Suprapubic skin (tissue), 4 donors: ENCODE data around the gene DPM2. TPM values are rescaled to one million over a fixed set of nuclear protein-coding genes. Genes with fewer than 3 reads are reported as not detected.
A peak's percentile ranks its signal among the peaks of the same experiment; 100 is the strongest.

ENCODE experiments used
- DNase-seq, 2 donors: peaks; one replicate each; pipeline ENCODE4 v3.0.0-alpha.2; 2019; ENCODE audit warnings: low spot score in 2 of 2
- H3K27ac ChIP-seq: fragments of 200-600 bp; sonication (generic); one replicate; pipeline ENCODE4 v1.5.1; 2019
- H3K27me3 ChIP-seq: fragments of 200-600 bp; sonication (generic); one replicate; pipeline ENCODE4 v1.5.1; 2019
- H3K36me3 ChIP-seq: fragments of 200-600 bp; sonication (generic); one replicate; pipeline ENCODE4 v1.5.1; 2019
- H3K4me1 ChIP-seq: fragments of 200-600 bp; sonication (generic); one replicate; pipeline ENCODE4 v1.5.1; 2019
- H3K4me3 ChIP-seq: fragments of 200-600 bp; sonication (generic); one replicate; pipeline ENCODE4 v1.5.1; 2019; ENCODE audit warnings: mild to moderate bottlenecking
- H3K9me3 ChIP-seq: fragments of 200-600 bp; sonication (generic); one replicate; pipeline ENCODE4 v1.5.1; 2019
- EP300 ChIP-seq: sonication (generic); formaldehyde crosslinking; IDR thresholded peaks from one replicate; pipeline ENCODE4 v1.6.1; 2017; ENCODE audit warnings: antibody characterized with exemption
- POLR2A ChIP-seq, 2 donors: fragments of 450-650 bp; IDR thresholded peaks; one replicate each; pipeline ENCODE4 v1.6.1; 2017; ENCODE audit warnings: antibody characterized with exemption in 2 of 2, mild to moderate bottlenecking in 2 of 2, moderate library complexity in 2 of 2
- POLR2AphosphoS5 ChIP-seq, 3 donors: sonication (generic); formaldehyde crosslinking; IDR thresholded peaks; one replicate each; pipeline ENCODE4 v1.6.1; 2017; ENCODE audit warnings: antibody characterized with exemption in 3 of 3
- WGBS: methylation state at CpG from one replicate; pipeline ENCODE4 v1.1.5; 2018; 5-methylcytosine and 5-hydroxymethylcytosine counted together
- total RNA-seq, 4 donors: library from RNA; depleted of rRNA; stranded (reverse); fragments of >200 nt; gene quantifications; one replicate each; pipeline ENCODE4 v1.1.0, GENCODE V29; 2016
- TF ChIP-seq, protein P1 (sequence below), 2 donors: fragments of 200-600 bp in 1 of 2; fragments of 450-650 bp in 1 of 2; sonication (generic) in 1 of 2; IDR thresholded peaks; one replicate each; pipeline ENCODE4 v1.5.1; 2016 to 2019; ENCODE audit warnings: antibody characterized with exemption in 2 of 2, mild to moderate bottlenecking in 1 of 2, moderate library complexity in 1 of 2

DPM2 gene
- total RNA-seq, 4 donors from 2014 or later: 19.4 to 39.7 (median 30.6) TPM

DNA sequence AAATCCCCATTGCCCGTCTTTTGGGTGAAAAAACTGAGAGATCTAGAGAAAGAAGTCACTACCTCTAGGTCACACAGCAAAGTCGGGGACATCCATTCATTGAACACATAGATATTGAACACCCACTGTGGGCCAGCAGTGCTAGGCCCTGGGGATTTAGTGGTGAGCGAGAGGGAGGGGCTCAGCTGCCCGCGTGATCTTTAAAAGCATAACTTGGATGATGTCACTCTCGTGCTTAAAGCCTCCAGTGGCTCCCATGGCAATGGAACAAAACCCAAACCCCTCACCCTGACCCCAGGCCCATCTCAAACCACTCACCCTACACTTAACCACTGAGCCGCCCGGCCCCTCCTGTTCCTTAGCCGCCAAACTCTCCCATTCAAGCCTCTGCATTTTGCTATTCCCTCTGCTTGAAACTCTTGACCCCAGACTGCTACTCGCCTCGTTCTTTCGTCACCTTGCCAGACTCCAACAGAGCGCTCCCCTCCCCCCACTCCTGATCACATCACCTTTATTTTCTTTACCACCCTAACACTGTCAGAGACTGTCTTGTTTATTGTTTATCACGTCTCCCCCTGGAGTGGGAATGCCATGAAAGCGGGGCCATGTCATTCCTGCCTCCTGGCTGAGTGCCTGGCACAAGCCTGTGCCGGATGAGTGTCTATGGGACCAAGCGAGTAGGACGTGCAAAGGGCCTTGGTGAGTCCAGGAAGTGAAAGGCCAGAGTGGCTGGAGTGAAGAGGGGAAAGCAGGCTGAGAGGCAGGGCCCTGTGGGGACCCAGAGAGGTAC, 6.4 kb downstream of the DPM2 start:
- Histone ChIP-seq H3K27me3 (peaks cover 2% of the 10 kb centered on the region), H3K9me3 (no peaks in the 10 kb centered on the region), H3K27ac (no peak overlapping the region), H3K36me3 (peaks cover 5% of the 10 kb centered on the region), H3K4me3 (peak overlapping the region; percentile 55), H3K4me1 (peaks cover 63% of the 10 kb centered on the region)
- 34% methylated on average over 17 of the region's 18 CpGs for WGBS
- TF ChIP-seq, protein P1, sequence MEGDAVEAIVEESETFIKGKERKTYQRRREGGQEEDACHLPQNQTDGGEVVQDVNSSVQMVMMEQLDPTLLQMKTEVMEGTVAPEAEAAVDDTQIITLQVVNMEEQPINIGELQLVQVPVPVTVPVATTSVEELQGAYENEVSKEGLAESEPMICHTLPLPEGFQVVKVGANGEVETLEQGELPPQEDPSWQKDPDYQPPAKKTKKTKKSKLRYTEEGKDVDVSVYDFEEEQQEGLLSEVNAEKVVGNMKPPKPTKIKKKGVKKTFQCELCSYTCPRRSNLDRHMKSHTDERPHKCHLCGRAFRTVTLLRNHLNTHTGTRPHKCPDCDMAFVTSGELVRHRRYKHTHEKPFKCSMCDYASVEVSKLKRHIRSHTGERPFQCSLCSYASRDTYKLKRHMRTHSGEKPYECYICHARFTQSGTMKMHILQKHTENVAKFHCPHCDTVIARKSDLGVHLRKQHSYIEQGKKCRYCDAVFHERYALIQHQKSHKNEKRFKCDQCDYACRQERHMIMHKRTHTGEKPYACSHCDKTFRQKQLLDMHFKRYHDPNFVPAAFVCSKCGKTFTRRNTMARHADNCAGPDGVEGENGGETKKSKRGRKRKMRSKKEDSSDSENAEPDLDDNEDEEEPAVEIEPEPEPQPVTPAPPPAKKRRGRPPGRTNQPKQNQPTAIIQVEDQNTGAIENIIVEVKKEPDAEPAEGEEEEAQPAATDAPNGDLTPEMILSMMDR (IDR thresholded peaks at IDR 0.05): no peak
- TF ChIP-seq EP300: no peak
- no peak for TF ChIP-seq POLR2AphosphoS5 (IDR thresholded peaks at IDR 0.05)
- TF ChIP-seq POLR2A (IDR thresholded peaks at IDR 0.05): no peak
- no peak for DNase-seq

- H3K27ac ChIP-seq: no peak within 1 kb of the TSS
- TF ChIP-seq POLR2A (IDR thresholded peaks at IDR 0.05) (no peak), POLR2AphosphoS5 (IDR thresholded peaks at IDR 0.05) (no peak), EP300 (no peak)
- TF ChIP-seq, protein P1 (IDR thresholded peaks at IDR 0.05): no peak
- peak in 1 of 2 donors; percentile 90 for DNase-seq
- H3K36me3 ChIP-seq: peaks cover 3% of the 10 kb centered on the region
- H3K4me3 ChIP-seq: peak within 1 kb of the TSS; percentile 55
- 3% methylated on average over 38 of the region's 70 CpGs for WGBS
- no peaks in the 10 kb centered on the region for H3K9me3 ChIP-seq
- H3K4me1 ChIP-seq: peaks cover 55% of the 10 kb centered on the region
- H3K27me3 ChIP-seq: peaks cover 3% of the 10 kb centered on the region
Measured at GRCh38 chr9:127930231-127931091, 7.2 kb downstream of the DPM2 start, which contains the start of gene PIP5KL1. PIP5KL1 (minus strand) TSS chr9:127930777; CDS start chr9:127930752, 25 bp downstream.

DNA sequence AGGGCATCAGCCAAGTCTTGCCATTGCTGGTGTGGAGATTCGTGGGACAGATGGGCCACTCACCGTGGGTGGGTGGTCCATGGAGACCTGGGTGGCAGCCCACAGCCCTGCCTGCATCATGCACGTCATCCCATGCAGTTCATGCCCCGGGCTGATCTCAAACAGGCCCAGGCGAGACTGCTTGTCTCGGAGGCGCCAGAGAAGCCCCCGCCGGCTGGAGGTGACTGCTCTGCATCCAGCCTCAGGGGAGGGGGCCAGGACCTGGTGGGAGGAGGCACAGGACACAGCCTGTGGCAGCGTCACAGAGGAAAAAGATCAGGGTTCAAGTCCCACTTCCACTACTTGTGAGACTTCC, 8.1 kb downstream of the DPM2 start:
- Histone ChIP-seq H3K27ac (no peak overlapping the region), H3K36me3 (no peaks in the 10 kb centered on the region), H3K4me3 (no peak overlapping the region), H3K4me1 (peaks cover 52% of the 10 kb centered on the region), H3K27me3 (peaks cover 3% of the 10 kb centered on the region), H3K9me3 (no peaks in the 10 kb centered on the region)
- DNase-seq: no peak
- WGBS: 61% methylated on average over 4 of the region's 10 CpGs
- TF ChIP-seq EP300 (no peak), POLR2AphosphoS5 (IDR thresholded peaks at IDR 0.05) (no peak), POLR2A (IDR thresholded peaks at IDR 0.05) (no peak)
- TF ChIP-seq, protein P1 (IDR thresholded peaks at IDR 0.05): no peak

- Histone ChIP-seq H3K4me3 (no peak overlapping the region), H3K4me1 (peaks cover 52% of the 10 kb centered on the region), H3K27me3 (peaks cover 3% of the 10 kb centered on the region), H3K9me3 (no peaks in the 10 kb centered on the region), H3K36me3 (no peaks in the 10 kb centered on the region), H3K27ac (no peak overlapping the region)
- no peak for TF ChIP-seq POLR2AphosphoS5 (IDR thresholded peaks at IDR 0.05)
- TF ChIP-seq, protein P1 (IDR thresholded peaks at IDR 0.05): no peak
- no peak for TF ChIP-seq POLR2A (IDR thresholded peaks at IDR 0.05)
- TF ChIP-seq EP300: no peak
- WGBS: 61% methylated on average over 7 of the region's 11 CpGs
- DNase-seq: no peak
Measured at GRCh38 chr9:127928676-127929624, 8.7 kb downstream of the DPM2 start.
